Left renal cortex interstitium (tissue), 4 donors: ENCODE results near the gene C16orf96. TPM values are rescaled to one million over a fixed set of nuclear protein-coding genes. Genes with fewer than 3 reads are reported as not detected.

Source experiments
- DNase-seq, 4 donors: peaks; one replicate each; pipeline ENCODE4 v3.0.0-alpha.2; 2013; ENCODE audit warnings: low read depth in 4 of 4, low spot score in 2 of 4, missing footprints in 1 of 4
- polyA plus RNA-seq, 4 donors: library from polyadenylated mRNA; unstranded; fragments of 120-200 nt; gene quantifications; one replicate each; pipeline ENCODE4 v1.2.1, GENCODE V29; 2013; ENCODE audit not compliant: insufficient read length in 4 of 4

C16orf96 gene
- polyA plus RNA-seq, 4 donors, result 0.23 to 0.43 (median 0.31) TPM

- peak in 3 of 4 donors; percentile 21 to 71 (median 69) for DNase-seq
Observed at GRCh38 chr16:4614571-4615383, 58.6 kb downstream of the C16orf96 start, which contains the start of gene UBALD1. UBALD1 (minus strand) TSS chr16:4614888; CDS start chr16:4614797, 91 bp downstream.

DNA sequence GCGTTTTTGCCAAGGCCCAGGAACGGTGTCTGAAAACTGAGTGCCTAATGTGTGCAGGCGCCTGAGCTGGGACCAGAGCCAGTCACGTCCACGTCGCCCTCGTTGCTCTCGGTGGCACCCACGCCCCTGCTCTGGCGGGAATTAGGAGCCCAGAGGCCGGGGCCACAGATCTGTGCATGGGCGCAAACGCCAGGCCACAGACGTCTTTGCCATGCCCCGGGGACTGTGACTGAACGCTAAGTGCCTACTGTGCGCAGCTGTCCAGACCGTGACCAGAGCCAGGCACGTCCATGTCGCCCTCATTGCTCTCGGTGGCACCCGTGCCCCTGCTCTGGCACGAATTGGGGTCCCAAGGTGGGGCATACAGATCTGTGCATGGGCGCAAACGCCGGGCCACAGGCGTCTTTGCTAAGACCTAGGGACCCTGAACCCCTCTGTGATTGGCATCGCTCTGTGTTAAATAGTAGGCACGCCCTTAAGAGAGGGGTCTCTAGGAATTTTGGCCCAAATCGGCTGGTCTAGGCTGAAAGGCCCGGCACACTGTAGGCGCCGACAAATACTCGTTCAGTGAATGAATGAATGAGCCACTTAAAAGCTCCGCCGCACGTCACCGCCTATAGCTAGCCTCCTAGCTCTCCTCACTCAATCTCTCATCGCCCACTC, 59.4 kb downstream of the C16orf96 start:
- no peak for DNase-seq

DNA sequence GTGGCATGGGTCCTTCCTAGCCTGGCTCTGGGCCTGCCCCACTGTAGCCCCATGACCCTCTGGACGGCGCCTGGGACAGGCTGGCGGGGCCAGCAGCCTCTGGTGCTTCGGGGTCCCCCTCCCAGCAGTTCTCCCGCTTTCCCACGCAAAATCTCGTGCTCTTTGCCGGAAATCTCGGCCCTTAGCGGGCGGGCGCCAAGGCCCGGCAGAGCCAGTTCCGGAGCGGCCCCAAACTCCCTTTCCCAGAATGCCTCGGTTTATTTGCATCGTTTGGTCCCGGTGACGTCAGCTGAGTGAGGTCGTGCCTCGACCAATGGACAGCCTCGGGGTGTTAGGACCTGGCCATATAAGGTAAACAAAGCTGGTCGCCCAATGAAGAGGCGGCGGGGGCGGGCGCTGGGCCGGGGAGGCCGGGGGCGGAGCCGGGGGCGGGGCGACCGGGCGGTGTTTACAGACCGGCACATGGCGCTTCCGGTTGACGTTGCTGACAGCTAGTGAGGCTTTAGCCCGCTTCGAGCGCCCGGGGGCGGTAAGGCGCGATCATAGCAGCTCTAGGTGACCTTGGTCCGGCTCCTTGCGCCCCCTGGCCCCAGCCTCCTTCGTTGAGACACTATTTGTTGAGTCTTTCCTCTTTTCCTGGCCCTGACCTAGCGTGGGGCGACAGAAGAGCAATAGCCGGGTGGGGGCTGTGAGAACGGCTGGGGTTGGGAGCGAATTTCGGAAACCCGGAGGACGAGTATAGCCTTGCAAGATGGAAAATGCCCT, 60.1 kb downstream of the C16orf96 start:
- DNase-seq, result peak; percentile 95 to 100 (median 98)

DNA sequence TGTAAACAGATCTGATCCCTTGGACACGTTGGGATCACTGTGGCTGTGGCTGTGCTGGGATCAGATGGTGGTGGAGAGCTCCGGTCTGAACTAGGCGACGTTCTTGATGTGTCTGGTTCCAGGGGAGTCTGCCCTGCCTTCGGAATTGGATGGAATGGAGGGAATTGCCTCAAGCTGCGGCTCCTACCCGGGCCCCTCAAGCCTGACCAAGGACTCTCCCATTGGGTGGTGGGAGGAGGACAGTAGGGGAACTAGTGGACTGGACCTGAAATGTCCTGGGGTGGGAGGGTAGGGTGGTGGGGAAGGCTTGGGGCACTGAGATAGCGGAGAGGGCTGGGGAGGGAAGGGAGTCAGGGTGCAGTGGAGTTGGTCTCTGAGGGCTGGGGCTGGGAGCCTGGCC, 61.7 kb downstream of the C16orf96 start:
- DNase-seq, result no peak

DNA sequence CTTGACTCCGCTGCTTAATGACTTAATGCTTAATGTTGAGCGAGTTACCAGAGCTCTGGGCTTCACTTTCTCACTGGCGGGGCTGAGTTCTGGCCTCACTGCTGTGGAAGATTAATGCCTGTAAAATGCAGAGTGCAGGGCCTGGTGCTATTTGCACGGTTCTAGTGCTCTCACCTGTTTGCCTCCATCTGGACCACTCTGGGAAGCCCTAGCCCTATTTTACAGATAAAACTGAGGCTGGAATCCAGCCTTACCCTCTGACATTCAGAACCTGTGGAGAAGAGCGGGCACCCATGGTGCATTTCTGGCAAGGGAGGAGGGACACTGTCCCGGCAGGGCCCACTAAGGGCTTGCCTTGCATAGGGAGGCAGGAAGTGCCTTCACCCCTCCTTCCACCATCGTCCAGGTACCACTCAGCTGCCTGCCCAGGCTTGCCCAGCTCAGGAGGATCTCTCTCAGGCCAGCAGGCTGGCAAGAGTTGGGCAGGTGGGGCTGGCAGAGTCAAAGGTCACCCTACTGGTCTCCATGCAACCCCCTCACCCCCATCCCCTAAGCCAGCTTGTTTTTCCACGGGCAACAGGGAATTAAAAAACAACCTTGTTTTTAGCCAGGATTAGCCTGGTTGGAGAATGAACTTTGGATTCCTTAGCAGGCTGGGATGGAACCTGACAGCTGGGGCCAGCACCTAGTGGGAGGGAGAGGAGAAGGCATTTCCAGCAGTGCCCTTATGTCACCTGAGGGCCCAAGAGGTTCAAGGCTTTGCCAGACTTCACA, 62.7 kb downstream of the C16orf96 start:
- DNase-seq, result no peak

DNA sequence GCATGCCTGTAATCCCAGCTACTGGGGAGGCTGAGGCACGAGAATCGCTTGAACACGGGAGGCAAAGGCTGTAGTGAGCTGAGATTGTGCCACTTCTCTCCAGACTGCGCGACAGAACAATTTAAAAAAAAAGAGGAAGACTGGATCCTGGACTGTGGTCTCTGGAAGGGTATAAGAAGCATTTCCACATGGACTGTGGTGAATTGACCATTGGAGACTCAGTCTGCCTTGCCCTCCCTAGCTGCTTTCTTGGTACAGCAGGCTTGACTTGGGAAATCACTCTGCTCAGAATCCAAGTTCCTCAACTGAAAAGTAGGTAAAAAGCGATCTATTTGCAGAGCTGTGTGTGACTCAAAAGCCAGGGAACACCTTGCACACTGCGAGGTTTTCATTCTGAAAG, 67.5 kb downstream of the C16orf96 start:
- DNase-seq, result no peak

GRCh38 chr16:4624015-4624826, 68.1 kb downstream of the C16orf96 start, which contains the start of gene MGRN1:
MGRN1 (plus strand) TSS chr16:4624826; CDS start chr16:4624961, 135 bp downstream.
- peak; percentile 96 for DNase-seq

DNA sequence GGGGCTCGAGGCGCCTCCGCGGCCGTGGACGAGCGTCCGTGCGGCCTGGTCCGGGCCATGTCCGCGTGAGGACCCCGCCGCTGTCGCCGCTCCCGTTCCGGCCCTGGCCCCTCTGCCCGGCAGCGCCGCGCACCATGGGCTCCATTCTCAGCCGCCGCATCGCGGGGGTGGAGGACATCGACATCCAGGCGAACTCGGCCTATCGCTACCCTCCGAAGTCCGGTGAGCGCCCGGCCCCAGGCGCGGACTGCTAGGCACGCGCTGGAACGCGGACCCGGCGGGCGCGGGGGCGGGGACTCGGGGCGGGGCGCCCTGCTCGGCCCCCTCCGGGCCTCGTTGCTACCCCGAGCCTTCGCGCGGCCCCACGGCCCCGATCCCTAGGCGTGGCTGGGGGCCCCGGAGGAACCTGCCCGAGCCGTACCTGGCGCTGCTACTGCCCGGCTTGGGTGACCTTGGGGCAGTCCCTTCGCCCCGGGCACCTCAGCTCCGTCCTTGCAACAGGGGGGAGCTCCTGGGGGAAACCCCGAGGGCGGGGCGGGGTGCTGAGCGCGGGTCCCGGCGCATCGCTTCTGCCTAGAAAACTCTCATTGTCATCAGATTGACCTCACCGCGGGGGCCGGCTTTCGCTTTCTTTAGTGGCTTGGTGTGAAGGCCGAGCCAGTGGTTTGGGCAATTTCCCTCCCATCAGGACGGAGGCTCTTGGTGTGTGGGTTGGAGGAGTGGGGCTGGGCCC, 68.9 kb downstream of the C16orf96 start:
- DNase-seq, result peak in 1 of 4 donors; percentile 21

- no peak for DNase-seq
Observed at GRCh38 chr16:4625560-4626159, 69.5 kb downstream of the C16orf96 start.

DNA sequence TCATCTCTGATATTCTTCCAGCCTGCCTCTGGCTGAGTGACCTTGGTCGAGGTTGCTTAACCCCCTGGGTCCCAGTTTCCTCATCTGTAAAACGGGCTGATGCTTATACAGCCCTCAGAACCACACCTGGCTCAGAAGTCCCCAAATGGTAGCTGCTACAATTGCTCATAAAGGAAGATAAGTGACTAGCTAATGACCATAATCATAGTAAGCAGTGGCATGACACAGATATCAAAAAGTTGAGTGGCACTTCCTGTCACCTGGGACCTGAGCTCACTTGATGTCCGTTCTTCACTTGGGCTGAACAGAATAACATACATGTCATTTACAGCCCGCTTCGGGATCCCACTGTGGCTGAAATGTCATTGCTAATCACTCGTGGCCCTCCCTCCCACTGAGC, 70.3 kb downstream of the C16orf96 start:
- no peak for DNase-seq

- no peak for DNase-seq
Observed at GRCh38 chr16:4628283-4628682, 72.1 kb downstream of the C16orf96 start.

DNA sequence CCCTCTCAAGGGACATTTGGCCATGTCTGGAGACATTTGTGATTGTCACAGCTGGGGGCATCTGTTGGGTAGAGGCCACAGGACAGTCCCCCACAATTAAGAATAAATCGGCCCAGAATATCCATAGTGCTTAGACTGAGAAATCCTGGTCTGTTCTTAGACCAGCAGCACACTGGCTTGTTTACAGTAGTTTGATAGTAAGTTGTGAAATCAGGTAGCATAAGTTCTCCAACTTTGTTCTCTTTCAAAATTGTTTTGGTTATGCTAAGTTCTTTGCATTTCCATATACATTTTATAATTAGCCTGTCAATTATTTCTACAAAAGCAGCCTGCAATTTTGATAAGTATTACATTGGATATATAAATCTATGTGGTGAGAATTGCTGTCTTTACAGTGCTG, 75.3 kb downstream of the C16orf96 start:
- DNase-seq, result no peak

GRCh38 chr16:4633910-4634635, 77.9 kb downstream of the C16orf96 start:
- no peak for DNase-seq

- DNase-seq, result no peak
Observed at GRCh38 chr16:4634768-4635167, 78.6 kb downstream of the C16orf96 start.

GRCh38 chr16:4636196-4636595, 80.1 kb downstream of the C16orf96 start:
- no peak for DNase-seq

GRCh38 chr16:4637501-4638166, 81.5 kb downstream of the C16orf96 start:
- no peak for DNase-seq

- no peak for DNase-seq
Observed at GRCh38 chr16:4639899-4640509, 83.9 kb downstream of the C16orf96 start.
